Skeletal muscle satellite cell (primary cell): ENCODE data around the gene SLC22A16.

Experiments
- H3K27me3 ChIP-seq: 2 replicates; pipeline ENCODE4 v1.7.0; 2013; ENCODE audit warnings: low read length; ENCODE audit not compliant: control insufficient read depth, insufficient read depth
- H3K36me3 ChIP-seq: 2 replicates; pipeline ENCODE4 v1.7.0; 2013; ENCODE audit warnings: mild to moderate bottlenecking, control low read depth, low read length; ENCODE audit not compliant: insufficient read depth
- H3K4me1 ChIP-seq: 2 replicates; pipeline ENCODE4 v1.7.0; 2013; ENCODE audit warnings: low read length; ENCODE audit not compliant: control insufficient read depth, insufficient read depth
- H3K4me2 ChIP-seq: 2 replicates; pipeline ENCODE4 v1.7.0; 2013; ENCODE audit warnings: mild to moderate bottlenecking, low read length
- H3K4me3 ChIP-seq: 2 replicates; pipeline ENCODE4 v1.7.0; 2013; ENCODE audit warnings: low read length
- H3K9ac ChIP-seq: 2 replicates; pipeline ENCODE4 v1.7.0; 2013; ENCODE audit warnings: mild to moderate bottlenecking, low read depth, low read length, moderate library complexity
- H3K9me3 ChIP-seq: replicated peaks from 2 replicates; pipeline ENCODE4 v1.7.0; 2013; ENCODE audit warnings: mild to moderate bottlenecking, control low read depth, low read length

SLC22A16 gene

DNA sequence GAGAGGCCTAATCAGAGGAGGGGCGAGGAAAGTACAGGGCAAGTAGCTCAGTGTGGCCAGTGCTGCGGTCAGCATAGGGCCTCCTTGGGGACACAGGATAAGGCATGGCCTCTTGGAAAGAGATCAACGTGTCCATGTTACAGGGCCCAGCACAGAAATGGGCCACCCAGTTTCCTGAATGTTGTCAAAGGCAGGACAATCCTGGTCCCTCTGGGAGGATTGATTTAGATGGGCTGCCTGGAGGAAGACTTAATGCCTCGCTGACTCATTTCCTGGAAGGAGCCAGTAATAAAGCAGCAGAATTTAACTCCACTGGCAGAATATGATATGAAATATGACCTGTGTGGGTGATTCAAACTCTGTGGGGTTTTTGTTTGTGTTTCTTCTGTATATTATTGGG is 77.6 kb downstream of the SLC22A16 start:
- Histone ChIP-seq H3K4me2 (peak overlapping the region; percentile 68), H3K4me1 (peaks cover 20% of the 10 kb centered on the region), H3K27me3 (no peaks in the 10 kb centered on the region), H3K9ac (no peak overlapping the region), H3K4me3 (no peak overlapping the region), H3K9me3 (no peaks in the 10 kb centered on the region), H3K36me3 (no peaks in the 10 kb centered on the region)

DNA sequence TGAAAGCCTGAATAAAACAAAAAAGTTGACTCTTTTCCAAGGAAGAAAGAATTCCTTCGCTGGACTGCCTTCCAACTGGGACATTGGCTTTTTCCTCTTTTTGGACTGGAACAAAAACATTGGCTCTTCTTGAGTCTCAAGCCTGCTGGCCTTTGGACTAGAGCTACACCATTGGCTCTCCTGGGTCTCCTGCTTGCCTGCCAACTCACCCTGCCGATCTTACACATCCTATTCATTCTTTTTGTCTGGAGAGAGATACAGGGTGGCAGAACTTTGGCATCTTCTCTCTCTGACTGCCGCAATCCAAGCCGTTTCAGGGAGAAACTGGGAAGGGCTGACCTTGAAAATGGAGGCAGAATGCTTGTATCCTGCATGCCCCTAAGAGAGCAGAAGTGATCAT is 81.2 kb downstream of the SLC22A16 start:
- H3K27me3 ChIP-seq = no peaks in the 10 kb centered on the region
- peaks cover 18% of the 10 kb centered on the region for H3K4me1 ChIP-seq
- no peak overlapping the region for H3K4me2 ChIP-seq
- no peaks in the 10 kb centered on the region for H3K36me3 ChIP-seq
- H3K4me3 ChIP-seq = no peak overlapping the region
- no peaks in the 10 kb centered on the region for H3K9me3 ChIP-seq
- no peak overlapping the region for H3K9ac ChIP-seq

DNA sequence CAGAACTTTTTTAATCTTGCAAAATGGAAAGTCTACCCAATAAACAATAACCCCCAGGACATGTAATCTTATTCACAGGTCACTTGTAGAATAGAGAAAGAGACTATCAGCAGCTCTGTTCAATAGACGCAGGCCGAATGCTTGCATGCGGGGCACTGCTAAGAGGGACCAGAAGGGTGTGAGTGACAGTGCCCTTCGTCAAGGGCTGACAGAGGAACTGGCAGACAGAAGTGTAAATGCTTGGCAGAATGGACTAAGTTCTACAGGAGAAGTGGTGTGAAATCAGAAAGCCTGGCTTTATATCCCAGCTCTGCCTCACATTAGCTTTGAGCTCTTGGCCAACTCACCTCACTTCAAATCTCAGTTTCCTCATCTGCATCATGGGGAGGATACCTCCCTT is 82.0 kb downstream of the SLC22A16 start:
- no peaks in the 10 kb centered on the region for H3K9me3 ChIP-seq
- H3K4me1 ChIP-seq = peaks cover 10% of the 10 kb centered on the region
- H3K4me2 ChIP-seq = no peak overlapping the region
- no peak overlapping the region for H3K9ac ChIP-seq
- no peaks in the 10 kb centered on the region for H3K27me3 ChIP-seq
- no peaks in the 10 kb centered on the region for H3K36me3 ChIP-seq
- no peak overlapping the region for H3K4me3 ChIP-seq

DNA sequence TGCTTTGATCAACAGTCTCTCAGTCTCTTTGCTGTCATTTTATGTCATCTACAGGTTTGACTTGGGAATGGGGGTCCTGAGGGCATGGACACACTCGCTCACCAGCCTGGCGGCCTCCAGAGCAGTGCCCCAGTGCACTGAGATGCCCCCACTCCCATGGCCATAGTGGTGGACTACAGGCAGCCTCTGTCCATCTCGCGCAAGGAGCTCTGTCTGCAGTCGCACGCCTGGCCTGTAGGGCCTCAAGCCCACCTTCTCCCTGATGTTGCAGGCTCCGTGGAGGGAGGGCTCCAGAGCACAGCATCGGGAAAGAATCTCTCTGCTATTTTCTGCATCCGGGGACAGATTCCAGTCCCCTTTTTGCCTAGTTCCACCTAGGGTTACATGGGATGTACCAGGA is 83.7 kb downstream of the SLC22A16 start:
- H3K36me3 ChIP-seq = no peaks in the 10 kb centered on the region
- no peak overlapping the region for H3K9ac ChIP-seq
- no peaks in the 10 kb centered on the region for H3K9me3 ChIP-seq
- no peak overlapping the region for H3K4me2 ChIP-seq
- no peaks in the 10 kb centered on the region for H3K4me1 ChIP-seq
- no peaks in the 10 kb centered on the region for H3K27me3 ChIP-seq
- H3K4me3 ChIP-seq = no peak overlapping the region

DNA sequence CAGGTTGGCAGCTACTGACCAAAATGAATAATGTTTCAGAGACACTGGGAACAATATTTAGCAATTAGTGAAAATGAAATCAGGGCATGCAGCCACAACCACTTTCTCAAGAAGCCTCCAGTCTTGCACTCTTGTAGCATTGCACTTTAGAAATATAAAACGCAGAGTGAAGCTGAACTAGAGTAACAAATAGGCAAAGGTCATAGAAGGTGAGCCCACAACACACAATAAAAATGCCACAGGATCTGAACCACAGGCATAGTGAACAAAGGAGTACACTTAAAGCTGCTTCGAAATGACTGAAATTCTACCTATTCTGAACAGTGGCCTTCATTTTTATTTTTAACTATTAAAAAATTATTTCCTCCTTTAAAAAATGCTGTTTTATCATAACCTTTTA is 86.0 kb downstream of the SLC22A16 start:
- H3K4me2 ChIP-seq = no peak overlapping the region
- H3K9ac ChIP-seq = no peak overlapping the region
- H3K27me3 ChIP-seq = peaks cover 7% of the 10 kb centered on the region
- H3K4me1 ChIP-seq = no peaks in the 10 kb centered on the region
- no peaks in the 10 kb centered on the region for H3K36me3 ChIP-seq
- no peaks in the 10 kb centered on the region for H3K9me3 ChIP-seq
- H3K4me3 ChIP-seq = no peak overlapping the region

DNA sequence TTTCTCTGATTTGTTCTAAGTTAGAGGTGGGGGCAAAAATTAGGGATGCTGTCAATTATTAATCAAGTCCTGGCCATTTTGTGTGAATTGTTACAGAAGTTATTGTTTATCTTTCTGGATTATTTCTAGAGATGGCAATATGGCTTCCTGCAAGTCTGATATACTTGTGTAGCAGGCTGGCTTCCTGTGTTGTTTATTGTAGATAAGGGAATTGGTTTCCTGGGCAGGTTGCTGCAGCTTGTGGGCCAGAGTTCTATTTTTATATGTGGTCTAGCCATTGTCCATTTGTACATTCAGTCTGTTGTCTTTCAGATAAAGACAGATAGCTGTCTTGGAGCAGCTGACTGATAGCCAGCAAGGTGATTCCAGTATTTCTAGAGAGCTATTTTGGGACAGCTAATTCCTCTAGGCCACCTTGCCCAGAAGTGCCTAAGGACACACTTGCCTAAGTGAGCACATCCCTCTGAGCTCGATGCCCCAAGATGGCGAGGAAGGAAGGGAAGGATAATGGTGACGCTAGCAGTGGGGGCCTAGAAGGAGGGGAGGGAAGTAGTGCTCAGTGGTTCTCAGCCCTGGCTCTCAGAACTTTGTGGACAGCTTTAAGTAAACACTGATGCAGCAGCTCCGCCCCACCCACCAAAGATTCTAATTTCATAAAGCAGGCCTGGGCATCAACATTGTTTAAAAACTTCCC is 86.6 kb downstream of the SLC22A16 start:
- Histone ChIP-seq H3K9ac (no peak overlapping the region), H3K4me2 (no peak overlapping the region)

DNA sequence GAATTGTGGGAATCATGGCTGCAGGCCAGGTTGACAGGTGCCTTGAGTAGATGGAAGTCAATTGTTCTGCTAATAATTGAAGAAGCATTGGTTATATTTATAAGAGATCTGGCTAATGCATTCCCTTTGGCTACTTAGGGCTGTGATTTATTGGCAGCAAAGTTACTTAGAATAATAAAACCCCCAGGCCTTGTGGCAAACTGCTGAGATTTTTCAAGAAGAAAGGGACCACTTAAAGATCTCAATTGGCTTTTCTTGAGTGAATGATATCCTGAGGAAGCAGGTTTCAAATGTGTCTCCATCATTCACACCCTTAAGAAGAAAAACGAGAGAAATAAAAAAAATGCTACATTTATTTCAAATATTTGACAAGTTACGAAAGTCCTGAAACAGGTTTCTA is 88.4 kb downstream of the SLC22A16 start:
- Histone ChIP-seq H3K4me3 (no peak overlapping the region), H3K27me3 (peaks cover 7% of the 10 kb centered on the region), H3K4me2 (no peak overlapping the region), H3K9me3 (no peaks in the 10 kb centered on the region), H3K4me1 (no peaks in the 10 kb centered on the region), H3K9ac (no peak overlapping the region), H3K36me3 (no peaks in the 10 kb centered on the region)

More for the DNA sequence above, 86.6 kb downstream of the SLC22A16 start:
- Histone ChIP-seq H3K4me3 (no peak overlapping the region), H3K36me3 (no peaks in the 10 kb centered on the region), H3K9me3 (no peaks in the 10 kb centered on the region), H3K27me3 (peaks cover 7% of the 10 kb centered on the region), H3K4me1 (no peaks in the 10 kb centered on the region)

DNA sequence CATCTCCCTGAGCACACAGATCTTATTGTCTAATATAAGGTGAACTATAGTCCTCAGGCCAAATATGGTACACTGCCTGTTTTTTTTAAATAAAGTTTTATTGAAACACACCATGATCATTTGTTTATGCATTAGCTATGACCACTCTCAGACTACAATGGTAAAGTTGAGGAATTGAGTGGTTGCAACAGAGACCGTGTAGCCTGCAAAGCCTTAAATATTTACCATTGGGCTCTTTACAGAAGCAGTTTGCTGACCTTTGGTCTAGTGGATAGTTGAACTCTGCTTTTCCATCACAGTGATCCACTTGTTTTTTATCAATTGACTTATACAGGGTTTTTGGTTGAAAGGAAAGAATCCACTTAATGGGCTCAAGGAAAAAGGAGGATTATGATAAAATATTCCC is 91.0 kb downstream of the SLC22A16 start:
- no peaks in the 10 kb centered on the region for H3K4me1 ChIP-seq
- peaks cover 7% of the 10 kb centered on the region for H3K27me3 ChIP-seq
- H3K36me3 ChIP-seq = no peaks in the 10 kb centered on the region
- no peak overlapping the region for H3K4me3 ChIP-seq
- H3K4me2 ChIP-seq = no peak overlapping the region
- H3K9me3 ChIP-seq = no peaks in the 10 kb centered on the region
- H3K9ac ChIP-seq = no peak overlapping the region

DNA sequence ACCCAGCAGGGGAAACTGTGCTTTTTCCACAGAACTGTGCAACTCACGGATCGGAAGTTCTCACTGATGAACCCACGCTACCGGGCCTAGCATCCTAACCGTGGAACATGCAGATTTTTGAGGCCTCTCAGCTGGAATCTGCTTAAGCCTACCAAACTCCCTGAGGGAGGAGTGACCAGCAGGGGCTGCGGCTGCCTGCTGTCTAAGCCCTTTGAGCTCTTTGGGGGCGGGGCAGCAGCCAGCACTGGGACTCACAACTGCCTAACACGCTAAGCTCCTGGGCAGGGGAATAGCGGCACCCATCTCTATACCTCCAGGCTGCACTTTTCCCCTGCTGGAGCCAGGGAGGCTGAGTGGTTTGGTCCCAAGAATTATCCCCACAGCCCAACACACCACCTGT is 97.9 kb downstream of the SLC22A16 start:
- H3K4me3 ChIP-seq = no peak overlapping the region

More for the DNA sequence above, 97.9 kb downstream of the SLC22A16 start:
- H3K4me1 ChIP-seq = no peaks in the 10 kb centered on the region
- no peaks in the 10 kb centered on the region for H3K36me3 ChIP-seq
- H3K4me2 ChIP-seq = no peak overlapping the region
- H3K9me3 ChIP-seq = no peaks in the 10 kb centered on the region
- H3K27me3 ChIP-seq = peaks cover 20% of the 10 kb centered on the region
- H3K9ac ChIP-seq = no peak overlapping the region
